MM.1S (cell line): ENCODE measurements around the gene GALNT6.

Source experiments
- CTCF ChIP-seq: fragments of 300-600 bp; sonication (generic); IDR thresholded peaks from 2 replicates; pipeline ENCODE4 v1.5.1; 2016; ENCODE audit warnings: antibody characterized with exemption, low read length, mixed read lengths
- EZH2phosphoT487 ChIP-seq: fragments of 300-600 bp; sonication (generic); IDR thresholded peaks from 2 replicates; pipeline ENCODE4 v1.6.1; 2018; ENCODE audit warnings: antibody characterized with exemption, low read length

- TF ChIP-seq CTCF (no peak), EZH2phosphoT487 (no peak)
These were observed 62.6 kb downstream of the GALNT6 start for GRCh38 chr12:51328587-51328986.
